NCI-H345 (cell line): ENCODE data around the gene PDE11A.
A peak's percentile ranks its signal among the peaks of the same experiment; 100 is the strongest.

Source experiments
- DNase-seq: peaks from one replicate; lab custom pipeline; 2025; lab: John Stamatoyannopoulos, UW

Gene PDE11A

DNA sequence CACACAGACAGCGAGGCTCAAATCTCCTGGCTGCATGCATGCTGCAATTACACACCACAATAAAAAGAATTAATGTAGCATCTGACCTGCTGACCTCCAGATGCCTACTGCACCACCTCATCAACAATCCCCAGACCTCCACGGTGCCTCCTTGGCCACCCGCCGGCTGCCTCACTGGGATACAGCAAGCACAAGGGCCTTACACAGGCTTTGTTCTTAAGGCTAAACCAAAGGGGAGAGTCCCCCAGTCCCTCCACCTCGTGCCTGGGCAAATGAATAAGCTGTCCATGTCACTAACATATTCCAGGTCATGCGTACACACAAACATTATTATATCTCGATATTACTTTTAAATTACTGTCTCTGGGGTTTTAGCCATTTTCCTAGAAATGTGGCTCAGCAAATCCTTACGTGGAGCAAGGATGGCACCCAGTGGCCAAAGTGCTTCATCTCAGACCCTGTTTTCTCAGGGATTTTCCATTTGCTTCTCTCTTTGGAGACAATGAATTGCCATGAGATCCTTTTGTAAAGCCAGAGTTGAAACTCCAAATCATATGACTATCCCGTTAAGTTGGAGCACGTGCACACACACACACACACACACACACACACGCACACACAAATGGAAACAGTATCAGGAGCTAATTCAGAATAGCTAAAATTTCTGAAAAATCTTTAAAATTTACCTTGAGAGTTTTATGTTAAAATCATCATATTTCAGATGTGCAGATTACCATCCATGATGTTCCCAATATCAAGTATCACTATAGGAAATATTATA lies 313.8 kb downstream of the PDE11A start:
- peak; percentile 3 for DNase-seq

DNA sequence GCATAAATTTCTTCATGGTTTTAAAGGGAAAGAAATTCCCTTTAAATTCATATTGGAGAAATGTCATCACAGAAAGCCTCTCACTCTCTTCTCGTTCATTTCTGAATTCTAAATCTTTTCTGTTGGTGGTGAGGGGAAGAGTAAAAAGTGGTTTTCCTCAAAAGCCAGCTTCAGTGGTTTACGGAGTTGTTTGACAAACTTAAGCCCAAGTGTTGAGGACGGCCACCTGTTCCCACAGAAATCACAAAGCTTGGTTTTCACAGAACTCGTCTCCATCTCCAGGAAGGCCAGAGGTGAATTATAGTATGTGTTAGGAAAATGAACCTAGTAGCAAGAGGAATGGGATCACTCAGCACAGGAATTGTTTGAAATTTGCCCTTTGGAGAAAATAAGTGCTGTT lies 316.2 kb downstream of the PDE11A start:
- DNase-seq = no peak

DNA sequence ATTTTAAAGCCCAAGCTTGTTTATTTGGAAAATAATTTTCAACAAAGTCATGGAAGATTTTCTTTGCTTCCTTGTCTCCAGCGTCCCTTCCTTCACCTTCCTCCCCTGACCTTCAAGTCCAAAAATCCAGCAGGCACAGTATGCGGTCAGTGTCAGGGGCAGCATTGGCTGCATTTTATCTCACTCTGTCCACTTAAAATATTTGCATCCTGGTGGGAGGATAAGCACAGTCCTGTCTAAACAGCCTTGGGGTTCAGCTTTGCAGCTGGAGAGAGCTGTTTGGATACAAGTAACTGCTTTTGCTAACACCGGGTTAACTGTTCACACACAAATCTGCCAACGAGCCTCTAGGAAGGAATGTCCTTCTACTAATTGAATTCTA lies 318.1 kb downstream of the PDE11A start:
- DNase-seq = no peak

DNA sequence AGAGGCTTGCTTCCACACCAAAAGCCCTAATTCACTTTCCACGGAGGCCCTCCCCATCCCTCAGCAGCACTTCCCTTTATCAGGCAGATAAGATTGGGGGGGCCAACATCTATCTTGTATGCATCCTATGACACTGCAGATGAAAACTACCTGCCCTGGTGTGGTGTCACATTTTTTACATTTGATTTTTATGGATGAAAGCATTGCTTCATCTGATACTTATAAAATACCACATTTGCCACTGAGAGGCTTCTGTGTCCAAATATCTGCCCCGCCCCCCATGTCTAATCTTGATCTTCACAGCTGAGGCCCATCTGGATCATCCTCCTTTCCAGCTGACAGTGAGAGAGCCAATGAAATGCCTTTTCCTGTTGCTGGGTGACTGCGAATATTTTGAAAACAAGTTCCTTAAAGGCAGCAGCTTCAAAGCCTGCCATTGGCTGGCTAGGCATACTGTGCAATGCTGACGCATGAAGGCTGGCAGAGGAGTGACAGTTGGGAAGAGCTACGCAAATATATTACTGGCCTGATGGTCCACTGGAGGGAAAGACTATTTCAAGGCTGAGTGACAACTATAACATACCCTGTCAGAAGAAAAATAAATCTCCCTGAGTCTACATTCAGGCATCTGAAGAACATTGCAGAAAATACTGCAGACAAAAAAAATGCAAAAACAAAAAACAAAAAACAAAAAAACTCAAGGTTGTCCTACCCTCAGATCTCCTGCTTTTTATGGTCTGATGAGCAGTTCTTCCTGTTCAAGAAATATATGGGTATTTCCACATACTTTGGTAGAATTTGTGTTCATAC lies 318.7 kb downstream of the PDE11A start:
- DNase-seq = no peak

DNA sequence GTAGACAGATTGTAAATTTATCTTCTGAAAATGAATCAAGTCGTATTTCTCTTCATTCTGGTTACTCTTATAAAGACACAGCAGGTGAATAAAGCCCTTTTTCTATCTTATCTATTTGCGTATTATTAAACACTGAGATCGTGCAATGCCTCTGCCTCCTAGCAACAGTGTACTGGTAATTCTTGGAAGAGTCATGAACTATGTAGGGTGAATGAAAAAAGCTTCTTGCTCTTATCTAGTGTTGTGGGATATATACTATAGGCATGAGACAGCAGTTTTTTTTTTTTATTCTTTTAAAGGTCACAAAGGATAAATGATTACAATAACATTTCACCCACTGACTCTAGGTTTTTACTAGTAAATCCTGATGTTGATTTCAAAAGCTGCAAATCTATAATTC lies 324.2 kb downstream of the PDE11A start:
- DNase-seq = no peak

DNA sequence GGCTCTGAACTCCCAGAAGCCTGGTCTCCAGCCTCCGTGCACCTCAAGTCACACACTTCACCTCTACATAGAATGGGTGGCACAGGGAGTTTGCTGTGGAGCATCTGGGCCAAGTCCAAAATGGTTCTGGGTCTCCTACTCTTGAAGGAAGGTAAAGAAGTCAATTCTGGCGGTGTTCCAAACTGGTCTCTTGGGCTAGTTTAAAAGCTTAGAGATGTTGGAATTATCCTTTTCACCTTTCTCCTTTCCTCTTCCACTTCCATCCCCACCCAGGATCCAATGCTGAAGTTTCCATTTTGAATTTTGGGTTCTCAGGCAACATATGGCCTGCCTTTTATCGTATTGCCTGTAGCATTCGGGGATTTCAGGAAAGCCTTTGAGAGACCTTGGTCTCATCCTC lies 325.2 kb downstream of the PDE11A start:
- no peak for DNase-seq

DNA sequence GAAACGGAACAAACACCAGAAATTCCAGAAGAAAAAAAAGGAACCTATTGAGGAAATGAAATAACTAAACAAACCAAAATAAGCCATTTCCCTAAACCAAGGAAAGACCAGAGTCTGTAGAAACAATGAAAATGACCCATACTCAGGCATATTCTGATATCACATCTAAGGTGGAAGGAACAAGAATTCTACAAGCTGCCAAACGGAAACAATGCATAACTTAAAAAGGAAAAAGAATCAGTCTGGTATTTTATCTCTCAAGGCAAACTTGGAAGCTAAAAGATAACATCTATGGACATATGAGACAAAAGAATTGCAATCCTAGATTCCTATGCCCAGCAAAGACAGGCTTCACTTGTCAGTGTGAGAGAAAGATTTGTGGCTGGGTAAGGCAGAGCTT lies 326.2 kb downstream of the PDE11A start:
- DNase-seq = no peak

DNA sequence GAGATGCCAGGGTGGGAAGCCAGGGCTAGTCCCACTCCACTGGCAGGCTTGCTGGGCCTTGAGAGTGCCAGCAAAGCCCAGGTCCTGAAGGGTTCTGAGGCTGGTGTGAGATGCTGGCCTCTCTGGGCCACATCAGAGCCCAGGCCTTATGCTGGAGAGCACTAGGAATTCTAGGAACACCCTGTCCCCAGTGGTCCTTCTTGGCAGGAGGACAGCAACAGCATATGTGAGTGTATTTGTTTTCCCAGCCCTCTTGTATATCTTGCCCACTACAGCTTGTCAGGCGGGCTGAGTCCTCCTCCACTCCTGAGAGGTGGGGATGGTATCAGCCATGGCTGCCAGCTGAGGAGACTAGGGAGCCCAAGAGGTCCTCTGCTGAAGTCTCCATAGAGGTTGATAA lies 327.0 kb downstream of the PDE11A start:
- DNase-seq = no peak

DNA sequence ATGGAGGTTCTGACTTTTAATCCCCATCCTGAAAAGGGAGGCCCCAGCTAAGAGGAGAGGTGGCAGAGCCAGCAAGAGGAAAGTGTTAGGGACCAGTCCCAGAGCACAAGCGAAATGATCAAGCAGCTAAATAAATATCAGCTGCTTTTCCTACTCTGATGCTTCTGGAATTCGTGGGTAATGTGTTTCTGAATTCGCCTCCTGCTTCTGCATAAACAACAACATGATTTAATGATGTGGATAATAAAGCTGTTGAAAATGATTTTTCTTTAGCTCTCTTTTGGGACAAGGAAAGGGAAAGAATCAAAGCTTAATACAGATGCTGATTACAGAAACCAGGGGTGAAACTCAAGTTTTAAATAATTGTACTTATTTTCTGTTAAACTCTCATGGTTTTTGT lies 329.7 kb downstream of the PDE11A start:
- DNase-seq = no peak

DNA sequence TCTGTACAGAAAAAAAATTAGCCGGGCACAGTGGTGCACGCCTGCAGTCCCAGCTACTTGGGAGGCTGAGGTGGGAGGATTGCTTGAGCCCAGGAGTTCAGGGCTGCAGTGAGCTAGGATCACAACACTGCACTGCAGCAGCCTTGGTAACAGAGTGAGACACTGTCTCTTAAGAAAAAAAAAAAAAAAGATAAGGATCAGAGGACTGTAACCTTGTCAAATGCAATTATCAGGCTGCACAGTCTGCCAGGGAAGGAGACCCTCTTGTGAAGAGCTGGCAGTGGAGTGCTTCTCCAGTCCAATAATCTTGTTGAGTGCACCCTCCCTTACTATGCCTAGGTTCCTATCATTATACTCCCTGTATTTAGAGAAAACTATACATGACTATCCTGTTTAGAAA lies 330.7 kb downstream of the PDE11A start:
- no peak for DNase-seq

DNA sequence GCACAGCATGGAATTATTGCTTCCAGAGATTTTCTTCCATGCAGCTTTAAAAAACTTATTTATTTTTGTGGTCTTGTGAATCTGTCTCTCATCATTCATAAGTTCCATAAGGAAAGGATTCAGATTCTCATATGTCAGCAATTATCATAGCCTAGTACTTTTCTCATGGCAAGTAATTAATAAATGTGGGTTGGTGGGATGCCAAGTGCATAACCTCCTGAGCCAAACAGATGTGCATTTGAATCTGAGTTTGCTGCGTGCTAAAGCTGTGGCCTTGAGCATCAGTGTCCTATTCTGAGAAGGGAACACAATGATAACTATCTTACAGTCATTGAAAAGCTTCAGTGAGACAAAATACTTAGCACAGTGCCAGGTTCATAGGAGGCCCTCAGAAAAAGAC lies 331.9 kb downstream of the PDE11A start:
- DNase-seq = no peak

DNA sequence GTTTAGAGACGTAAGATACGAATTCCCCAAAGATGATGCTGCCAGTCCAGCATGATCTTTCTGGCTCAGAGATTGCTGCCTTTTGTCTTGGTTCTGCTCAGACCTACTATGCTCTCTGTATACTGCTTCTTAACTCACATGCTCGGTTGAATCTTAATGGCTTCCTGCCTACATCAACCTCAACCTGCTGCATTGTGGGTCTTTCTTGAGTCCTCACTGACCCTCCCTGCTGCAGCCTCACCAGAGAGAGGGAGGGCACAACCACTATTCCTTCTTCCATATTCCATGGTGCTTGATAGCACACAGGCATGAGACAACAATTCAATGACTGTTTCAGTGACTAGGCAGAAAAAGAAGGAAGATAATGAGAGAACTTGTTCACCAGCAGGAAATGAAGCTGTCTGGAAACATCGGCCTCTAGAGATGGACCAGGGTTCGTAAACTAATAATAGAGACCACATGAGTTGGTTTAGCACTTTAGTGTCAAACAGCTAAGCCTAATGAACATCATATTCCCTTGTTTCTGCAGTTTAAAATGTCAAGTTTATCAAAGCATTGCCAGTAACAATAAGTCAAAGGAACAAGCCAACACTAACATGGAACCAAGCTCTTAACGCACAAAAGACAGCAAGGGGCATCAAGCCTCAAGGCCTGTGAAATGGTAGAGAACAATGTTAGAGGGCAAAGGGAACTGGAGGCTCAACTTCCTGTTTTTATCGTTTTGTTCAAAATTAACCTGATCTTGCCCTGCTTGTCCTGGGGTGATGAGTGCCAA lies 333.9 kb downstream of the PDE11A start:
- no peak for DNase-seq

DNA sequence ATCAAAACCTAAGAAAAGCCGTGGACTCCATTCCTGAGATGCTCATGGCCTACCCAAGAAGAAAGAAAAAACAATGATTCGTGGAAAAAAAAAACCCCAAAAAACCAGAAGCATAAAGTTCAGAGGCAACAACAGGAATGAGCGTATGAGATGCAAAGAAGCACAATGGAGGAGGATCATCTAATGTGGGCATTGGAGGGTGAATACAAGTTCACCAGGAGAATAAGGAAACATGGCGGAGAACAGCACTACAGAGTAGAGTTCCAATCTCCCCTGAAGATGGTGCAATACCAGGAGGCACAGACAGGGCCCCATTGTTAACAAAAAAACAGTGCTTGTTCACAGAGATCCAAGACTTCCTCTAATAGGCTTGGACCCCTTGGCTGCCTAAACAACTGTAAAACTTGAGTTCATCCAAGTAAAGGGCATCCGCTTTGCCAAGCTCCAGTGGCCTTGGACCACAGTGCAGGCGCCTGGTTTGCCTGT lies 337.2 kb downstream of the PDE11A start:
- no peak for DNase-seq

DNA sequence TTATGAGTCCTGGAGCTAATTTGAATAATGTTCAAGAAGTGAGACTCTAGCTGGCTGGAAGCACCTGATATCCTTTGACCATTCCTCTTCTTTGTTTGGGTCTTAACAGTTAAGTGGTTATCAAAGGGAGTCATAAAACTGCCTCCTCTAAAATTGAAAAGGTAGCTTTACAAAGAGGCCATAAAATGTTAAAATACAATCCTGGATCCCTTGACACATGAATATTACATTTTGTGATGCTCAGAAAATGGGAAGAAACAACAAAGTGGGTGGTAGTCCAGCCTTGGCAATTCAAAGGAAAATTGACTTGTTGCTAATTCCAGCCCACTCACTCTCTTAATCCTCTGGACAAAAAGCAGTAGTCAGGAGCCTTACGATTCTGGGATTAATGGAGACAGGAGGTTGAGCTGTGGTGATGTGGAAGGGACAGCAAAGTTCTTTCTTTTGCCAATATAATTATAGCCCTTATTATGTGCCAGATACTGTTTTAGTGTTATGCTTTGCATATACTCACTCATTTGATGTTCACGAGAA lies 339.2 kb downstream of the PDE11A start:
- no peak for DNase-seq

DNA sequence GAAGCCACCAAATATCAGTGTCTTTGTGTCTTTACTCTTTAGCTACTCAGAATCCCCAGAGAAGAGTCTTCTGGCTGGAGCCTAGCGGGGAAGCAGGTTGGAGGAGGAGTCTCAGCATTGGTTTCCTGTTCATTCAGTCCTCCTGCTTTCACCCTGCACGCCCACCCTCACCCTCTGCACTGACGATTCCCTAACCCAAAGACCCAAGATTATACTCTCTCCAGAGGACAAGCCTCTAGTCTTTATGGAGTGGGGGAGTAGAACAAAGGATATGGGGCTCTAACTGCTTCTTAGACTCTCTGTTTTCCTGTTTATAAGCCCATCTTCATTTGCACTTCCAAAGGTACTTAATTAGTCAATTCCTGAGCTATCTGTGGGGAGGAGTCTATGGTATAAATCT lies 341.2 kb downstream of the PDE11A start:
- no peak for DNase-seq

DNA sequence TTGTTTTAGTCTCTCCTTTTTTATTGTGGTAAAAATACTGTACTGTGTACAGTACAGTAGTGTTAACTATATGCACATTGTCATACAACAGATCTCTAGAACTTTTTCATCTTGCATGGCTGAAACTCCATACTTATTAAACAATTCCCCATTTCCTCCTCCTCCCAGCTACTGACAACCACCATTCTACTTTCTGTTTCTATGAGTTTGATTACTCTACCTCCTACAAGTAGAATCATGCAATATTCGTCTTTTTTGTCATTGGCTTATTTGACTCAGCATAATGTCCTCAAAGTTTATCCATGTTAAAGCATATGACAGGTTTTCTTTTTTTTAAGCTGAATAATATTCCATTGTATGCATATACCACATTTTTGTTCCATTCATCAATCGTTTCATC lies 341.8 kb downstream of the PDE11A start:
- DNase-seq = no peak

DNA sequence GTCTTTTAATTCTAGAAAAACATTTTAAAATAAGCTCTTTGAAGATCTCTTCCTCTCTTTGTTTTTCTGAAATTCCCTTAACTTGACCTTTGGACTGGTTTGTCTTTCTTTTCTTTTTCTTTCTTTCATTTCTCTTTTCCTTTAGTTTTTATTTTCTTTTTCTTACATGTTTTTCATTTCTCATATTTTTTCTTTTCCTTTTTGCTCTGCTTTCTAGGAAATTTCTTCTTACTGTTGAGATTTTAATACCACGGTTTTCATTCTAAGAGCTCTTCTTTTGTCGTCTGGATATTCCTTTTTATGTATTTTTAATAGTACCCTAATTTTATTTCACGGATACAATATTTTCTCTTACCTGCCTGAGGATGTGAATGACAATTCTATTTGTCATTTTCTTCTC lies 342.2 kb downstream of the PDE11A start:
- DNase-seq = no peak

DNA sequence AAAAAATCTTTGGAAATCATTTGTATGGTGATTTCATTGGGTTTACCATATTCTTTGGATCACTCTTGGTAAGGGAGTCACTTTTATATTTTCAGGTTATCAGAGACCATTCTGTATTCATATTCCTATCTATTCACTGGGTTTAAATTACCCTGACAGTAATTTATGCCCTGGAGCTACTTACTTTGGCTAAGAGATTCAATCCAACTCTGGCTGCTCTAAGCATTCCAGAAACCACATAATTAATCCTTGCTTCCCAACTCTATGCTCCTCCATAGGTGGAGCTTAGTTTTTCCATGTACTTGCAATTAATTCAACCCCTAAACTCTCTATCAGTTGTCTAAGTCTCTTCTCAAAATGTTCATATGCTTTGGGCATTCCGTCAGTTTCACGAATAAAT lies 343.7 kb downstream of the PDE11A start:
- DNase-seq = no peak

DNA sequence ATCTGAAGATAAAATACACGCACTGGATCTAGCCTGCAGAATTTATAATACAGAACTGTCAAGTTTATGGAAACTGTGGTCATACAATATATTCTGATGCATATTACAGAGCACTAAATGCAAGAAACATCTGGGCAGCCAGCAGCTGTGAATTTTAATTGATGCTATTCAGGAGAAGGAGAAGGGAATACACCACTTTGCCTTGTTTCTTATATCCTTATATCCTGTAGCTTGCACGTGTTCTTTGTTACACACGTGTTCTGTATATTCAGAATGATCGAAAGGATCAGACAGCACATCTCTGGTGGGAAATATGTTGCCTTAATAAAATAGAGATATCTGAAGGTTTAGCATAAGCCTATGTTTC lies 344.2 kb downstream of the PDE11A start:
- no peak for DNase-seq

DNA sequence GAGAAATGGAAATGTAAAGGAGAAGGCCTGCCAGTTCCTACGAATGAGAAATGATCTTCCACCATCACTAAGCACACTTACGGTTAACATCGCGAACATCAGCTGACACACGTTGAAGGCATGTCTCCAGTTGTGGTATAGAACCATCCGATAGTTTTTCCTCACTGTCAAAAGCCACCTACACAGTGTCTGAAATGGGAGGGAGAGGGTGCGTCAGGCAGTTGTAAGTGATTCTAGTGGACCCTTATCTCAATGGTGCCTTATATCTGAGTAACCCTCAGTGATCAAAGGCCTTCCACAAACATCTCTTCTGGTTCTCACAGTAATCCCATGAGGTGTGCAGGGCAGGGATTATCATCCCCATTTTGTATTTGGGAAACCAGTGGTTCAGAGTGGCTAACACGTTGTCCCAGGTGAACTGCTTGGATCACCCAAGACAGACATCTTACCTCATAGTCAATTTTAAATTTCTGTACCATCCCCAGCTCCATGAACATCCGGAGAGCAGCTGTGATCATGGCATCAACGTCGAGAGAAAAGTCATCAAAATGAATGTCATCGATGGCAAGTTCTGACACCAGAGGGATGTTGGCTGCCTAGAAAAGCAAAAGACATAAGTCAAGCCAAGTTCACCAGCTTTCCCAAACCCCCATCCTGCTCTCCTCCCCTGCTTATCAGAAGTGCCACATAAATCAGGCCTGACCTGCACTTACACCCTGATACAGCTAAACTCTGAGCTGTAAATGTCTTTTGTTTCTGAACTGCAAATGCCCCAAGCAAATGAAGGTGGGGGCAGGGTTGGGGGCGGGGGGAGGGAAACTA lies 344.8 kb downstream of the PDE11A start:
- no peak for DNase-seq

DNA sequence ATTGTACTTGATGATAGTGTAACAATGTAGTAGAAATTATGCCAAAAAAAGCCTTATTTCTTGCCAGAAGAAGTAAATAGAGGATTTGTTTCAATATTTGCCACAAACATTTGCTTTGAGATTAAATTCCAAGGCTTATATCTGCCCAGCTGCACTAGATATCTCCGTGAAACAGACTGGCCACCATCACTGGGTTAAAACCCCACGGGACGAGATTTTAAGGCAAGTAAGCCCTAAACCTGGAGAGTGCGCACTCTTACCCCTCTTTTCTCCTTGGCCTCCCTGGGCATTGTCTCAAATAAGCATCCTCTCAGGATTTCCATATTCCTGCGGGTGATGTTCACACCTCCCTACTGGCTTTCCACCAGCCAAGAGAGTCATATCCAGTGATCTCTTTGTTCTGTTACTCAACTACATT lies 345.6 kb downstream of the PDE11A start:
- no peak for DNase-seq
